Muscle layer of colon (tissue), 2 donors: ENCODE results near the gene PRRT2.
"Not testable (repeated sequence)": the region's sequence is repeated elsewhere in the genome, so short reads cannot be mapped to it uniquely, and the experiment has no call there.

Source experiments
- H3K27ac ChIP-seq: one replicate; pipeline ENCODE4 v1.7.0; 2013; ENCODE audit warnings: low read depth, mild to moderate bottlenecking, low read length, moderate library complexity
- H3K27me3 ChIP-seq, 2 donors: one replicate each; pipeline ENCODE4 v1.7.0; 2013; ENCODE audit warnings: low read length in 2 of 2, mild to moderate bottlenecking in 2 of 2; ENCODE audit not compliant: insufficient read depth in 2 of 2, control insufficient read depth in 1 of 2
- H3K36me3 ChIP-seq: one replicate; pipeline ENCODE4 v1.7.0; 2013; ENCODE audit warnings: mild to moderate bottlenecking, low read length; ENCODE audit not compliant: insufficient read depth
- H3K4me1 ChIP-seq: one replicate; pipeline ENCODE4 v1.7.0; 2013; ENCODE audit warnings: mild to moderate bottlenecking, low read length; ENCODE audit not compliant: insufficient read depth
- H3K4me3 ChIP-seq, 2 donors: one replicate each; pipeline ENCODE4 v1.7.0; 2013; ENCODE audit warnings: low read length in 2 of 2, low read depth in 1 of 2, mild to moderate bottlenecking in 1 of 2, moderate library complexity in 1 of 2
- H3K9ac ChIP-seq: one replicate; pipeline ENCODE4 v1.7.0; 2013; ENCODE audit warnings: low read length
- H3K9me3 ChIP-seq: one replicate; pipeline ENCODE4 v1.7.0; 2013; ENCODE audit warnings: mild to moderate bottlenecking, low read length
- donor health status: abdominal sarcoma.
- donor health status: Adenocarcinoma of cecum.

Gene PRRT2

DNA sequence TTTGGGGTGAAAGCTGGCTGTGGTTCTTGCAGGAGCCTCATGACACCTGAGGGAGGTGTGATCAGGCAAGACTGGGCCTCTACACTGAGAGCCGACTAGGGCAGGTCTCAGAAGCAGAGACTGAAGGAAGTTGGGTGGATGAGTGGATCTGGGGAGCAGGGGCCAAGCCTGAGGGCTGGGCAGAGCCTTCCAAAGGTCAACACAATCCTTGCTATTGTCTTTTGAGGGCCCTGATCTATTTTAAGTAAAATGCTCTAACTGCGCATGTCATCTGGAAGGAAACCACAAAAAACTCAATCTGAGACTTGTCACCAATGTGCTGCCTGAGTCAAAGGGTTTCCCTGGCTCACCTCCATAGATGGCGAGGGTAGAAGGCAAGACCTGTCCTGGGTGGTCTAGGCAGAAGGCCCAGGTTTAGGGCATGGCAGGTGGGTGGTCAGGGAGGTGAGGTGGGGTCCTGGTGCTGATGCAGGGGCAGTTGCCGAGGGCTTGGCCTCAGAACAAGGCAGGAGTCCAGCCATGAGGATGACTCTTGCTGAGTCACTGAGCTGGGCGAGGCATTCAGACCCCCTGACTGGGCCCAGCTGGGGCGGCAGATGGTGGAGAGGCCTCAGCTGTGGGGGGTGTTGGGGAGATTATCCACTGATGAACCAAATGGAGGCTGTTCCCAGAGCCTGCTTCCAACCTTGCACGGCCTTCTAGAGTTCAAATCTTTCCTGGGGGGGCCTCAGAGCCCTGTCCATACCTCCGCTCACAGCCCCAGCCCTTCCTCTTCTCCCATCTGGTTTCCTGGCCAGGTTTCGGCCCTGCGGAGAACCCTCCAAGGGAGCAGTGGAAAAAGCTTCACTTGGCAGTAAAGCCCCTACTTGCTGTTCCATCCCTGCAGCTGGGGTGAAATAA, 13.4 kb downstream of the PRRT2 start:
- Histone ChIP-seq H3K4me1 (peaks cover 57% of the 10 kb centered on the region), H3K9me3 (no peaks in the 10 kb centered on the region), H3K27me3 (no peaks in the 10 kb centered on the region), H3K36me3 (peaks cover under 1% of the 10 kb centered on the region), H3K27ac (peak overlapping the region; percentile 39), H3K9ac (peak overlapping the region; percentile 1), H3K4me3 (peak overlapping the region in 1 of 2 donors; percentile 25)

DNA sequence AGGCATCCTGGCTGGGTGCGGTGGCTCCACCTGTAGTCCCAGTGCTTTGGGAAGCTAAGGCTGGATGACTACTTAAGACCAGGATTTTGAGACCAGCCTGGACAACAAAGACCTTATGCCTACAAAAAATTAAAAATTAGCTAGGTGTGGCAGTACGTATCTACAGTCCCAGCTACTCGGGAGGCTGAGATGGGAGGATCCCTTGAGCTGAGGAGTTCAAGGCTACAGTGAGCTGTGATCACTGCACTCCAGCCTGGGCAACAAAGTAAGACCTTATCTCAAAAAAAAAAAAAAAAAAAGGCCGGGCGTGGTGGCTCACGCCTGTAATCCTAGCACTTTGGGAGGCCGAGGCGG, 14.3 kb downstream of the PRRT2 start:
- Histone ChIP-seq H3K9ac (no peak overlapping the region), H3K27ac (no peak overlapping the region), H3K9me3 (no peaks in the 10 kb centered on the region), H3K4me3 (no peak overlapping the region), H3K4me1 (peaks cover 53% of the 10 kb centered on the region), H3K36me3 (peaks cover 10% of the 10 kb centered on the region), H3K27me3 (no peaks in the 10 kb centered on the region)

DNA sequence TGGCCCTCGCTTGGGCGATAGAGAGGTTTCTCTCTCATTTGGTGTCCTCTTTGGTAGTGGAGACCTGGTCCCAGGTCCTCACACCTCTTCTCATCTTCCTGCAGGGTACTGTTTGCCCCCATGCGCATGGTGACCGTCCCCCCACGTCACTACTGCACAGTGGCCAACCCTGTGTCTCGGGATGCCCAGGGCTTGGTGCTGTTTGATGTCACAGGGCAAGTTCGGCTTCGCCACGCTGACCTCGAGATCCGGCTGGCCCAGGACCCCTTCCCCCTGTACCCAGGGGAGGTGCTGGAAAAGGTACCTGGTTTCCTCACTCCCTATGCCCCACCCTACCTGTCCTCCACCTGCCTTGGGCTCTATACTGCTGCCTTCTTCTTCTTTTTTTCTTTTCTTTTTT, 18.8 kb downstream of the PRRT2 start:
- H3K9me3 ChIP-seq: no peaks in the 10 kb centered on the region
- H3K4me1 ChIP-seq: peaks cover 15% of the 10 kb centered on the region

DNA sequence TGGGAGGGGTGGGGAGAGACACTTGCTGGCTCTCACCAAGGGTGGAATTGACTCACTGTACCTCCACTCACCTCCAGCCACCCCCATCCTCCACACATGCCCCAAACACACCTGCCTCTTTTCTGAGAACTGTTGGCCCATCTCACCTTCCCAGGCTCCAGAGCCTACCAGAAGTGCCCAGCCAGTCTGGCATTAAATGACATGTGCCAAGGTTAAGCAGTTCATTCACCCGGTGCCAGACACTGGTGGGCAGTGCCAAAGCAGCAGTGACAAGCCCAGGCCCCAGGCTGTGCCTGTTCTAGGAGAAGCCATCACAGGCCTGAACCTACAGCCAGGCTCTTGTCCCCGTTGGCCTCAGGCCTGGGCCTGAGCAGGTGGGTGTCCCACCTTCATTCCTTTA, 19.5 kb downstream of the PRRT2 start:
- Histone ChIP-seq H3K27ac (no peak overlapping the region), H3K36me3 (peaks cover 40% of the 10 kb centered on the region)

More for the DNA sequence above, 18.8 kb downstream of the PRRT2 start:
- Histone ChIP-seq H3K27ac (no peak overlapping the region), H3K9ac (no peak overlapping the region), H3K4me3 (no peak overlapping the region), H3K36me3 (peaks cover 37% of the 10 kb centered on the region), H3K27me3 (no peaks in the 10 kb centered on the region)

DNA sequence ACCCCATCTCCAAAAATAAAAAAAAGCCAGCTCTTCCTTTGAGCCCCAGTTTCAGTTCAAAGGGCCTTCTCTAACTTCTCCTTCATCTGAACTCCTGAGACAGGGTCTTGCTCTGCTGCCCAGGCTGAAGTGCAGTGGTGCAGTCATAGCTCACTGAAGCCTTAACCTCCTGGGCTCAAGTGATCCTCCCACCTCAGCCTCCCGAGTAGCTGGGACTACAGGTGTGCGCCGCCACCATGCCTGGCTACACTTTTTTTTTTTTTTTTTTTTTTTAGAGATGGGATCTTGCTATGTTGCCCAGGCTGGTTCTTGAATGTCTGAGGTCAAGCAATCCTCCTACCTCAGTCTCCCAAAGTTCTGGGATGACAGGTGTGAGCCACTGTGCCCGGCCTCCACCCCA, 21.2 kb downstream of the PRRT2 start:
- H3K9ac ChIP-seq, H3K27me3 ChIP-seq, H3K9me3 ChIP-seq, H3K4me1 ChIP-seq, H3K4me3 ChIP-seq, H3K27ac ChIP-seq: not testable (repeated sequence)
- peaks cover 56% of the 10 kb centered on the region for H3K36me3 ChIP-seq

More for the DNA sequence above, 19.5 kb downstream of the PRRT2 start:
- Histone ChIP-seq H3K27me3 (no peaks in the 10 kb centered on the region), H3K4me1 (peaks cover 10% of the 10 kb centered on the region), H3K4me3 (no peak overlapping the region), H3K9ac (no peak overlapping the region), H3K9me3 (no peaks in the 10 kb centered on the region)

DNA sequence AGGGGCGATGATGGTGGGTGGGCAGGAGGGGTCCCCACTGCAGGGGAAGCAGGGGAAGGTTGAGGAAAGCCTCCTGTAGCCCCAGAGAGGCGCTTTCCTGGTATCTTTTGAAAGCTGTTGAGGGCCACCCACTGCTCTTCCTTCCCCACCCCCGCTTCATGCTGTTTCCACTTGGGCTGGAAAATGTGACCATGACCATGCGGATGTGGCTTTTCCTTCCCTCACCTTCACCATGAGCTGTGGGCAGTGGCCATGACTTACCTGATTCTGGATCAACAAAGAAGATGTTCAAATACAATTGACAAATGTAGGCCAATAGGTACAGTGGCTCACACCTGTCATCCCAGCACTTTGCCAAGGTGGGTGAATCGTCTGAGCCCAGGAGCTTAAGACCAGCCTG, 22.1 kb downstream of the PRRT2 start:
- Histone ChIP-seq H3K27ac (no peak overlapping the region), H3K9ac (no peak overlapping the region), H3K9me3 (no peaks in the 10 kb centered on the region), H3K4me3 (no peak overlapping the region), H3K4me1 (peaks cover 10% of the 10 kb centered on the region), H3K36me3 (peaks cover 62% of the 10 kb centered on the region), H3K27me3 (no peaks in the 10 kb centered on the region)

DNA sequence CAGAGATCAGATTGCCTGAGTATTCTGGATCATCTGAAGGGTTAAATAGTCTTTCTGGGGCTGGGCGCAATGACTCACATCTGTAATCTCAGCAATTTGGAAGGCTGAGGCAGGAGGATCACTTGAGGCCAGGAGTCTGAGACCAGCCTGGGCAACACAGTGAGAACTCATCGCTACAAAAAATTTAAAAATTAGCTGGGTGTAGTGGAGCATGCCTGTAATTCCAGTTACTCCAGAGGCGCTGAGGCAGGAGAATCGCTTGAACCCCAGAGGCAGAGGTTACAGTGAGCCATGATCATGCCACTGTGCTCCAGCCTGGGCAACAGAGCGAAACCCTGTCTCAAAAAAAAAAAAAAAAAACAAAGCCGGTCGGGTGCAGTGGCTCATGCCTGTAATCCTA, 23.9 kb downstream of the PRRT2 start:
- no peak overlapping the region for H3K9ac ChIP-seq

DNA sequence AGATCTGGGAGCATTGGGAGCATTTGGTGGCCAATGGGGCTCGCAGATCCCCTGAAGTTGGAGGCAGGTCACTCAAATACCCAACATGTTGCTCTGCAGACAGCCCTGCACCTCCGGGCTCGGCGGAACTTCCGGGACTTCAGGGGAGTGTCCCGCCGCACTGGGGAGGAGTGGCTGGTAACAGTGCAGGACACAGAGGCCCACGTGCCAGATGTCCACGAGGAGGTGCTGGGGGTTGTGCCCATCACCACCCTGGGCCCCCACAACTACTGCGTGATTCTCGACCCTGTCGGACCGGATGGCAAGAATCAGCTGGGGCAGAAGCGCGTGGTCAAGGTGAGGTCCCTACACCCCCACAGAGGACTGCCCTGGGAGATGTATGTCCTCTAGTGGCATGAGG, 24.6 kb downstream of the PRRT2 start:
- no peaks in the 10 kb centered on the region for H3K27me3 ChIP-seq
- no peak overlapping the region for H3K4me3 ChIP-seq
- no peaks in the 10 kb centered on the region for H3K4me1 ChIP-seq
- peaks cover 68% of the 10 kb centered on the region for H3K36me3 ChIP-seq
- no peak overlapping the region for H3K9ac ChIP-seq
- H3K27ac ChIP-seq: no peak overlapping the region
- H3K9me3 ChIP-seq: no peaks in the 10 kb centered on the region

More for the DNA sequence above, 23.9 kb downstream of the PRRT2 start:
- H3K9me3 ChIP-seq: no peaks in the 10 kb centered on the region
- H3K36me3 ChIP-seq: peaks cover 69% of the 10 kb centered on the region
- no peaks in the 10 kb centered on the region for H3K27me3 ChIP-seq
- H3K27ac ChIP-seq: no peak overlapping the region
- no peaks in the 10 kb centered on the region for H3K4me1 ChIP-seq
- H3K4me3 ChIP-seq: no peak overlapping the region

DNA sequence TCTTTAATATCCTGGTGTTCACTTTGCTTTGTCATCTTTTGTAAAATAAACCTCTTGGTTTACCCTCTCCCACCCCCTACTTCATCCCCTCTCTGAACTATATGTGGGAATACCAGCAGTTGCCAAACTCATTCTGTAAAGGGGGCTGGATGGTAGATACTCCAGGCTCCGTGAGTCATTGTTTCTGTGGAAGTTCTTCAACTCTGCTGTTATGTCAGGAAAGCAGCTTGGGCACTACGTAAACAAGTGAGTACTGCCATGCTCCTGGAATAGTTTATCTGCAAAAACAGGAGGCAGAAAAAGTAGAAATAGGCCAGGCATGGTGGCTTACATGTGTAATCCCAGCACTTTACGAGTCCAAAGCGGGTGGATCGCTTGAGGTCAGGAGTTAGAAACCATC, 25.8 kb downstream of the PRRT2 start:
- Histone ChIP-seq H3K9me3 (no peaks in the 10 kb centered on the region), H3K4me3 (no peak overlapping the region), H3K27me3 (no peaks in the 10 kb centered on the region), H3K36me3 (peaks cover 68% of the 10 kb centered on the region), H3K27ac (no peak overlapping the region), H3K9ac (no peak overlapping the region), H3K4me1 (no peaks in the 10 kb centered on the region)

DNA sequence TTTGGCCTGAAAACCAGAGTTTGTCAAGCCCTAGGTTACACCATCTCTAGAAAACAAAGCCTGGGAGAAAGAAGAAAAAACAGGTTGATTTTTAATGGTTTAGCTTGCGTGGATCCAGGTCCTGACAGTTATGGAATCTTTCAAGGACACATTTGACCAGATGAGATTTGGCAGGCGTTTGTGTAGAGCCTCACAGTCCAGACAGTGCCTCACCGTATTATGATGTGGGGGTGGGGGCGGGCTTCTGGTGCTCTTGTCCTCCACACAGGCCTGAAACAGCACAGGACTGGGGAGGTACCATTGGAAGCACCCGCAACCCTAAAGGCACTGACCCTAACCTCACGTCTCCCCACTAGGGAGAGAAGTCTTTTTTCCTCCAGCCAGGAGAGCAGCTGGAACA, 27.8 kb downstream of the PRRT2 start:
- peaks cover 64% of the 10 kb centered on the region for H3K36me3 ChIP-seq

DNA sequence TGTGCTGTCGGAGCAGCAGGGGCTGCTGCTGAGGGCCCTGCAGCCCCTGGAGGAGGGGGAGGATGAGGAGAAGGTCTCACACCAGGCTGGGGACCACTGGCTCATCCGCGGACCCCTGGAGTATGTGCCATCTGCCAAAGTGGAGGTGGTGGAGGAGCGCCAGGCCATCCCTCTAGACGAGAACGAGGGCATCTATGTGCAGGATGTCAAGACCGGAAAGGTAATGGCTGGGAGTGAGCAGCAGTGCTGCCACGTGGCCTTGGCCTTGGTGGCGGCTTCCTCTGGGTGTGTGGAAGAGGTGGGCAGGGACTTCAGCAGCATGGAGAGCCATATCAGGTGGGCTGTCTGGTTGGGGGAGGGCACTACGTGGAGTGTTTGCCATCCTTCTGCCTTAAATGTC, 28.2 kb downstream of the PRRT2 start:
- no peak overlapping the region for H3K27ac ChIP-seq
- H3K36me3 ChIP-seq: peaks cover 61% of the 10 kb centered on the region
- H3K9ac ChIP-seq: no peak overlapping the region
- no peaks in the 10 kb centered on the region for H3K9me3 ChIP-seq
- no peaks in the 10 kb centered on the region for H3K27me3 ChIP-seq
- H3K4me1 ChIP-seq: no peaks in the 10 kb centered on the region
- H3K4me3 ChIP-seq: no peak overlapping the region

More for the DNA sequence above, 27.8 kb downstream of the PRRT2 start:
- no peaks in the 10 kb centered on the region for H3K4me1 ChIP-seq
- no peaks in the 10 kb centered on the region for H3K9me3 ChIP-seq
- H3K9ac ChIP-seq: no peak overlapping the region
- H3K4me3 ChIP-seq: no peak overlapping the region
- no peak overlapping the region for H3K27ac ChIP-seq
- no peaks in the 10 kb centered on the region for H3K27me3 ChIP-seq

DNA sequence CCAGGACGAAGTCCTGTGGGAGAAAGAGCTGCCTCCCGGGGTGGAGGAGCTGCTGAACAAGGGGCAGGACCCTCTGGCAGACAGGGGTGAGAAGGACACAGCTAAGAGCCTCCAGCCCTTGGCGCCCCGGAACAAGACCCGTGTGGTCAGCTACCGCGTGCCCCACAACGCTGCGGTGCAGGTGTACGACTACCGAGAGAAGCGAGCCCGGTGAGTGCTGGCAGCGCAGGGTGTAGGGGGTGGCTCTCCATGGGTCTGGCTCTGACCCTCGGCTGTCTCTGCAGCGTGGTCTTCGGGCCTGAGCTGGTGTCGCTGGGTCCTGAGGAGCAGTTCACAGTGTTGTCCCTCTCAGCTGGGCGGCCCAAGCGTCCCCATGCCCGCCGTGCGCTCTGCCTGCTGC, 29.6 kb downstream of the PRRT2 start:
- Histone ChIP-seq H3K4me3 (no peak overlapping the region), H3K4me1 (no peaks in the 10 kb centered on the region), H3K36me3 (peaks cover 64% of the 10 kb centered on the region), H3K27me3 (no peaks in the 10 kb centered on the region), H3K9ac (no peak overlapping the region), H3K27ac (no peak overlapping the region), H3K9me3 (no peaks in the 10 kb centered on the region)
